WTC11 (cell line): Measurements from ENCODE around the gene F2RL3.

ENCODE experiments used
- ATF3 ChIP-seq: sonication (generic); formaldehyde crosslinking; conservative IDR thresholded peaks from 2 replicates; pipeline ENCODE4 v1.8.1; 2022; ENCODE audit warnings: mild to moderate bottlenecking, missing genetic modification reagents
- E2F4 ChIP-seq: sonication (generic); formaldehyde crosslinking; IDR thresholded peaks from 2 replicates; pipeline ENCODE4 v1.8.1; 2022; ENCODE audit warnings: low read depth, mild to moderate bottlenecking, moderate library complexity, missing genetic modification reagents, borderline replicate concordance
- HMGXB4 ChIP-seq: sonication (generic); formaldehyde crosslinking; IDR thresholded peaks from 2 replicates; pipeline ENCODE4 v1.8.1; 2023; ENCODE audit warnings: mild to moderate bottlenecking, moderate library complexity, missing genetic modification reagents

GRCh38 chr19:16920816-16921529 is 32.2 kb downstream of the F2RL3 start:
- TF ChIP-seq ATF3 (CRISPR knock-in tag) (no peak), E2F4 (CRISPR knock-in tag) (no peak), HMGXB4 (CRISPR knock-in tag) (no peak)
